Measurements from ENCODE around the gene RHOBTB1. TPM values are rescaled to one million over a fixed set of nuclear protein-coding genes. Genes with fewer than 3 reads are reported as not detected.
"Not testable (repeated sequence)": the region's sequence is repeated elsewhere in the genome, so short reads cannot be mapped to it uniquely, and the experiment has no call there.

Gene RHOBTB1
- total and polyA plus RNA-seq, 3 donors from 2014 or later: 38.1 to 47.1 (median 44.7) TPM

DNA sequence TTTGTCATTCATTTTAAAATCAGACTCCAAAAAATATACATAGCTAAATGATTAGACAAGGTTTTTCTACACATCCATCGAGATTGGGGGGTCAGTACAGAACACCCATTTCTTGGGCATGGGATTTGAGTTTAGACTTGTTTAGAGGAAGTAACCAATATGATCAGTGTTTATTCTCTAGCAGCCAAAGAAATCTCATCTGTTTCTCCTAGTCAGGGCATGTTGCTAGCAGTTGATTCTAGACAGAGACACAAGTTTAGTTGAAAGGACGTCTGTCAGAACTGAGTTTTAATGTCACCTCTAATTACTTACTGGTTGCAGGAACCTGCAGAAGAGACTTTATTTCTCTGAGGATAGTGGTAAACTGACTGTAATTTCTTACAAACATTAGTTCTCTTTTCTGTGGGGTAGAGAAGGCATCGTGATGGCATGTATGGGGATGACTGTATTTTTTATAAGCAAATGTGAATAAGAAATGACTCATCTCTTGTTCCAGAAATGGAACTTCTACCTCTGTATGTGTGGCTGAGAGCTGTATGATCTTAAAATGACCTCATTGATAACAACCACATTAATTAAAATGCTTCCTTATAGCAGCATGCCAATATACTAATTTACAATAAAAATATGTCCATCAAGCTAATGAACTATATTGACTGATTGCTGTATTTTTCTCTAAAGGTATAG is 30.6 kb upstream of the RHOBTB1 start:
- no peak for TF ChIP-seq POLR2A (IDR thresholded peaks at IDR 0.05)
- TF ChIP-seq, protein P1, sequence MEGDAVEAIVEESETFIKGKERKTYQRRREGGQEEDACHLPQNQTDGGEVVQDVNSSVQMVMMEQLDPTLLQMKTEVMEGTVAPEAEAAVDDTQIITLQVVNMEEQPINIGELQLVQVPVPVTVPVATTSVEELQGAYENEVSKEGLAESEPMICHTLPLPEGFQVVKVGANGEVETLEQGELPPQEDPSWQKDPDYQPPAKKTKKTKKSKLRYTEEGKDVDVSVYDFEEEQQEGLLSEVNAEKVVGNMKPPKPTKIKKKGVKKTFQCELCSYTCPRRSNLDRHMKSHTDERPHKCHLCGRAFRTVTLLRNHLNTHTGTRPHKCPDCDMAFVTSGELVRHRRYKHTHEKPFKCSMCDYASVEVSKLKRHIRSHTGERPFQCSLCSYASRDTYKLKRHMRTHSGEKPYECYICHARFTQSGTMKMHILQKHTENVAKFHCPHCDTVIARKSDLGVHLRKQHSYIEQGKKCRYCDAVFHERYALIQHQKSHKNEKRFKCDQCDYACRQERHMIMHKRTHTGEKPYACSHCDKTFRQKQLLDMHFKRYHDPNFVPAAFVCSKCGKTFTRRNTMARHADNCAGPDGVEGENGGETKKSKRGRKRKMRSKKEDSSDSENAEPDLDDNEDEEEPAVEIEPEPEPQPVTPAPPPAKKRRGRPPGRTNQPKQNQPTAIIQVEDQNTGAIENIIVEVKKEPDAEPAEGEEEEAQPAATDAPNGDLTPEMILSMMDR (IDR thresholded peaks at IDR 0.05): no peak
- 71% methylated on average over 3 of the region's 3 CpGs for WGBS, 2 donors
- no peak for DNase-seq
- no peaks in the 10 kb centered on the region for H3K36me3 ChIP-seq (ENCODE audit: low read depth, missing control alignments)
- intact Hi-C loops (cut with DNase I; ENCODE audit: low total_unique reads): no loop called here
- no peaks in the 10 kb centered on the region for H3K9me3 ChIP-seq
- H3K27me3 ChIP-seq: no peaks in the 10 kb centered on the region
- no peak overlapping the region for H3K4me3 ChIP-seq
- peaks cover 14% of the 10 kb centered on the region for H3K4me1 ChIP-seq
- peak overlapping the region; percentile 5 to 10 for H3K27ac ChIP-seq

- 73 to 83% methylated on average over 2 of the region's 2 CpGs for WGBS, 2 donors
- Histone ChIP-seq H3K4me3 (no peak overlapping the region), H3K36me3 (ENCODE audit: low read depth, missing control alignments) (no peaks in the 10 kb centered on the region), H3K27ac (no peak overlapping the region), H3K9me3 (no peaks in the 10 kb centered on the region), H3K27me3 (no peaks in the 10 kb centered on the region), H3K4me1 (peaks cover 5% of the 10 kb centered on the region)
- no peak for DNase-seq
- TF ChIP-seq, protein P1 (IDR thresholded peaks at IDR 0.05): no peak
- no peak for TF ChIP-seq POLR2A (IDR thresholded peaks at IDR 0.05)
- intact Hi-C loops (cut with DNase I; ENCODE audit: low total_unique reads): no loop called here
Observed at GRCh38 chr10:60973086-60973485, 29.1 kb upstream of the RHOBTB1 start.

GRCh38 chr10:60972181-60972580 is 28.2 kb upstream of the RHOBTB1 start:
- H3K36me3 ChIP-seq (ENCODE audit: low read depth, missing control alignments); intact Hi-C loops (cut with DNase I; ENCODE audit: low total_unique reads); H3K9me3 ChIP-seq; H3K4me1 ChIP-seq; H3K27ac ChIP-seq; H3K4me3 ChIP-seq; DNase-seq; H3K27me3 ChIP-seq: not testable (repeated sequence)
- WGBS, 2 donors: 93% methylated on average over 2 of the region's 2 CpGs

- H3K9me3 ChIP-seq: no peaks in the 10 kb centered on the region
- H3K27me3 ChIP-seq: no peaks in the 10 kb centered on the region
- H3K4me3 ChIP-seq: no peak overlapping the region
- 82 to 88% methylated on average over 3 of the region's 3 CpGs for WGBS, 2 donors
- DNase-seq: no peak
- intact Hi-C loops (cut with DNase I; ENCODE audit: low total_unique reads): no loop called here
- no peak overlapping the region for H3K27ac ChIP-seq
- TF ChIP-seq, protein P1 (IDR thresholded peaks at IDR 0.05): no peak
- no peak for TF ChIP-seq POLR2A (IDR thresholded peaks at IDR 0.05)
- H3K36me3 ChIP-seq (ENCODE audit: low read depth, missing control alignments): no peaks in the 10 kb centered on the region
- no peaks in the 10 kb centered on the region for H3K4me1 ChIP-seq
Observed at GRCh38 chr10:60970526-60970925, 26.5 kb upstream of the RHOBTB1 start.

DNA sequence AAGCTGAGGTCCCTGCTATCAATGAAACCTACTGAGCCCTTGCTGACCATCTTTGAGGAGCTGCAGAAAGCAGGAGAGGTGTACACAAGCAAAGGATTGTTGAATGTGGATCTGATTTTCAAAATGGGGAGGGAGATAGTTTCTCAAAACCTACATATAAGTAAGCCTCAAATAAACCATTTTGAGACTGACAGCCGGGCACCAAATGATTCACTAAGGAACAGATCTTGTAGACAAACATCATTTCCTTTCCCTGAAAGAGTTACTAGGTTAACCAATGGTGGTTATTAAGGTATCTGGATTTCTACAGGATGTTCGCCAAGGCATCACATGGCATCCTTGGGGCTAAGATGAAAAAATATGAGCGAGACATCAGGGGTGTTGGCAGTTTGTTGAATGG is 24.5 kb upstream of the RHOBTB1 start:
- Histone ChIP-seq H3K27ac (no peak overlapping the region), H3K27me3 (no peaks in the 10 kb centered on the region), H3K9me3 (no peaks in the 10 kb centered on the region), H3K36me3 (ENCODE audit: low read depth, missing control alignments) (no peaks in the 10 kb centered on the region), H3K4me1 (peaks cover 5% of the 10 kb centered on the region), H3K4me3 (no peak overlapping the region)
- intact Hi-C loops (cut with DNase I; ENCODE audit: low total_unique reads): no loop called here
- TF ChIP-seq, protein P1 (IDR thresholded peaks at IDR 0.05): no peak
- TF ChIP-seq POLR2A (IDR thresholded peaks at IDR 0.05): no peak
- 93 to 99% methylated on average over 3 of the region's 3 CpGs for WGBS, 2 donors
- no peak for DNase-seq
